GM15510 (cell line): ENCODE measurements around the gene NCF4.

Experiments
- POLR2A ChIP-seq: IDR thresholded peaks from 3 replicates; pipeline ENCODE4 v1.6.1; 2011; ENCODE audit warnings: borderline replicate concordance; ENCODE audit not compliant: insufficient read length; ENCODE audit errors: extremely low read depth

NCF4 gene

GRCh38 chr22:36868546-36869181, 7.9 kb downstream of the NCF4 start:
- no peak for TF ChIP-seq POLR2A

- no peak for TF ChIP-seq POLR2A
Observed at GRCh38 chr22:36870250-36870649, 9.4 kb downstream of the NCF4 start.

GRCh38 chr22:36871669-36872081, 10.9 kb downstream of the NCF4 start:
- TF ChIP-seq POLR2A, result no peak

- no peak for TF ChIP-seq POLR2A
Observed at GRCh38 chr22:36872084-36872483, 11.3 kb downstream of the NCF4 start.

- no peak for TF ChIP-seq POLR2A
Observed at GRCh38 chr22:36872866-36873498, 12.2 kb downstream of the NCF4 start.

- TF ChIP-seq POLR2A, result no peak
Observed at GRCh38 chr22:36873614-36874308, 13.0 kb downstream of the NCF4 start.

GRCh38 chr22:36874309-36874696, 13.5 kb downstream of the NCF4 start:
- no peak for TF ChIP-seq POLR2A

GRCh38 chr22:36874736-36875135, 13.9 kb downstream of the NCF4 start:
- no peak for TF ChIP-seq POLR2A

- no peak for TF ChIP-seq POLR2A
Observed at GRCh38 chr22:36875741-36876140, 14.9 kb downstream of the NCF4 start.

GRCh38 chr22:36879775-36880174, 19.0 kb downstream of the NCF4 start:
- no peak for TF ChIP-seq POLR2A

GRCh38 chr22:36881504-36882245, 20.9 kb downstream of the NCF4 start:
- no peak for TF ChIP-seq POLR2A

GRCh38 chr22:36884349-36885158, 23.7 kb downstream of the NCF4 start:
- TF ChIP-seq POLR2A, result no peak

GRCh38 chr22:36885474-36885873, 24.7 kb downstream of the NCF4 start:
- no peak for TF ChIP-seq POLR2A

- no peak for TF ChIP-seq POLR2A
Observed at GRCh38 chr22:36886016-36886415, 25.2 kb downstream of the NCF4 start.

GRCh38 chr22:36887162-36887561, 26.4 kb downstream of the NCF4 start:
- no peak for TF ChIP-seq POLR2A

- no peak for TF ChIP-seq POLR2A
Observed at GRCh38 chr22:36891646-36892045, 30.8 kb downstream of the NCF4 start.
